Stimulated activated CD4-positive, alpha-beta T cell treated with anti-CD3 and anti-CD28 coated beads, Interleukin-1b, Interleukin-23, amount 100 ng/mL, for 24 hours (primary cell): ENCODE results near the gene OR10H1.
"Not testable (repeated sequence)": the region's sequence is repeated elsewhere in the genome, so short reads cannot be mapped to it uniquely, and the experiment has no call there.

Experiments used
- DNase-seq, 4 experiments: peaks; one replicate each; pipeline ENCODE4 v3.0.0-alpha.2; 2020; ENCODE audit warnings: low read depth in 4 of 4, low spot score in 1 of 4

The OR10H1 gene, protein sequence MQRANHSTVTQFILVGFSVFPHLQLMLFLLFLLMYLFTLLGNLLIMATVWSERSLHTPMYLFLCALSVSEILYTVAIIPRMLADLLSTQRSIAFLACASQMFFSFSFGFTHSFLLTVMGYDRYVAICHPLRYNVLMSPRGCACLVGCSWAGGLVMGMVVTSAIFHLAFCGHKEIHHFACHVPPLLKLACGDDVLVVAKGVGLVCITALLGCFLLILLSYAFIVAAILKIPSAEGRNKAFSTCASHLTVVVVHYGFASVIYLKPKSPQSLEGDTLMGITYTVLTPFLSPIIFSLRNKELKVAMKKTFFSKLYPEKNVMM

DNA sequence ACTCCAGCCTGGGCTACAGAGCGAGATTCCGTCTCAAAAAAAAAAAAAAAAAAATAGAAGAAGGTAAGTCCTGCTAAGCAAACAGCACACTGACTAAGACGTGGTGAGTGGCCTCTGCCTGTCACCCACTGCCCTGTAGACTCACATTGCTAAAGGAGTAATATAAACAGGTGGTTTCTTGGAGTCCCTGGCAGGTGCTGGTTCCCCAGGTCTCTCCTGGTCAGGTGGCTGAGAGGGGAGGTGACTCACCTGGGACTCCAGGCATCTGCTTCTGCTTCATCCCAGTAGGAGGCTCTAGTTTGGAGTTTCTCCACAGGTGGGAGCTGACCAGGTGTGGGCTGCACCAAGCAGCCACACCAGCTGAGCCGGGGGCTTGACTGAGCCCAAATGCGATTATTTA is at the start of gene OR10H1:
Gene OR10H1, minus strand, starts transcription at position 359 of the 400 bp plus-strand sequence. CDS start 7,627 bp downstream, outside the sequence.
- DNase-seq, result no peak

DNA sequence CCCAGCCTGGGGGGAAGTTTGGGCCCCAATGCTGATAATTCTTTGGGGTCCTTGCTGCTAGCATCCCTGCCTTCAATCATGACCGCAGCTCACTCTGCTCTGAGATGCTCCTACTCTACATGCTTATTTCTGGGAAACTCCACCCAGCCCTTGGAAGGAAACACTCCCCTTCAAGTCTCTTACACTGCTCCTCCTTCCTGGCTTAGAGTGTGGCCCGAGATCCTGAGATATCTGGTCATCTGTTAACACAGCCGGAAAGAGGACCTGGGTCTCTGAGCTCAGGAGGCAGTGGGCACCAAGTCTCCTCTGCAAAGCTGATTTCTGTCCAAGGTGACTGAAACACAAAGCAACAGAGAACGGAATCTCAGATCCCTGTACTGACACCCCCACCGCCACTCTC is 49.4 kb upstream of the OR10H1 start:
- no peak for DNase-seq

DNA sequence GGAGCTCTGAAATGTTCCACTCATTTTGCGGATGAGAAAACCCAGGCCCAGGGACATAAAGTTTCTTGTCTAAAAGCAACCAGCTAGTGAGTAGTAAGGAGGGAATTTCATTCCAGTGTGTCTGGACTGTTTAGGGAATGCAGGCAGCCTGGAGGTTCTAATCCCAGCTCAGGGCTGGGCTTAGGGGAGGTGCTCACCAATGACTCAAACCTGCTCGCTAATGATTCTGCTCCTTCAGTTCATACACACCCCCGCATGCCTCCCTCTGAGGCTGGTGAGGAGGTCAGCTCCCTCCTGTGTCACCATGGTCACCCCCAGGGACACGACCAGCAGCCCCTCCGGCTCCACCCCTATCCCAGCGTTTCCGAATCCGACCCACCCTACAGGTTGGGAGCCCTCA is 47.8 kb upstream of the OR10H1 start:
- no peak for DNase-seq

DNA sequence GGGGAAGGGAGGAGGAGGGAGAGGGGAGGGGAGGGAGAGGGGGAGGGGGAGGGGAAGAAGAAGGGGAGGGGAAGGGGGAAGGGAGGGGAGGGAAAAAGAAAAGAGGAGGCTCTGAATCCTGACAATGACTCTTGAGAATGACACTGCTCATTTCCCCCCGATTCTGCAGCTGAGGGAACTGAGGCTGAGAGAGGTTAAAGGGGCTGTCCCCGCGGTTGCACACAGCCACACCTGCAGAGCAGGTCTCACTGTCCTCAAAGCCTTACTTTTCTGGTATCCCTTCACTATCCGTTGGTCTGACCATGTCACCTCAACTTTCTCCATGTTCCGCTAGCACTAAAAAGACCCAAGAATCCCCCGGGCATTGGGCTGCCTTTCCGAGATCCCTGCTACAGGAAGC is 47.0 kb upstream of the OR10H1 start:
- DNase-seq, result no peak

DNA sequence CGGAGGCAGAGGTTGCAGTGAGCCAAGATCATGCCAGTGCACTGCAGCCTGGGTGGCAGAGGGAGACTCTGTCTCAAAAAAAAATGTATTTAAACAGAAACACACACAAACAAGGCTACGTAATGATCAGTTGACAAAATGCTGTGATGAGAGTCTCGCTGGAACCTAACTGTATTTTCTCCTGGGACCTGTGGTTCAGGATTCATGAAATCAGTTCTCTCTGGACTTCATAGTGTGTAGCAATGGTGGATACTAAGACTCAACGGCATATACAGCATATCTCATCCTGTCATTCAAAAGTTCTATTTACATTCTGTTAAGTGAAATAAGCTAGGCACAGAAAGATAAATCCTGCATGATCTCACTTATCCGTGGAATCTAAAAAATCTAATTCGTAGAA is 45.1 kb upstream of the OR10H1 start:
- DNase-seq, result no peak

DNA sequence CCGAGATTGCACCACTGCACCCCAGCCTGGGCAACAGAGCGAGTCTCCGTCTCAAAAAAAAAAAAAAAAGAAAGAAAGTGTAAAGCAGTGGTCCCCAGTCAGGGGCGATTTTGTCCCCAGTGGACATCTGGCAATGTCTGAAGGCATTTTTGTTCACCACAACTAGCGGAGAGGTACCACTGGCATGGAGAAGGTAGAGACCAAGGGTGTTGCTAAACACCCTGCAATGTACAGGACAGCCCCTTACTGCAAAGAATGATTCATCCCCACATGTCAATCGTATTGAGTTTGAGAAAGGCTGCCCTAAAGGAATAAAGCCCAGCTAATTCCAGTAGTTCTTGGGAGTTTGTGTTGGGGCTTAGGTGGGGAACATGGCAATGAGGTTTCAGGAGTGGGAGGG is 43.7 kb upstream of the OR10H1 start:
- DNase-seq, result no peak

DNA sequence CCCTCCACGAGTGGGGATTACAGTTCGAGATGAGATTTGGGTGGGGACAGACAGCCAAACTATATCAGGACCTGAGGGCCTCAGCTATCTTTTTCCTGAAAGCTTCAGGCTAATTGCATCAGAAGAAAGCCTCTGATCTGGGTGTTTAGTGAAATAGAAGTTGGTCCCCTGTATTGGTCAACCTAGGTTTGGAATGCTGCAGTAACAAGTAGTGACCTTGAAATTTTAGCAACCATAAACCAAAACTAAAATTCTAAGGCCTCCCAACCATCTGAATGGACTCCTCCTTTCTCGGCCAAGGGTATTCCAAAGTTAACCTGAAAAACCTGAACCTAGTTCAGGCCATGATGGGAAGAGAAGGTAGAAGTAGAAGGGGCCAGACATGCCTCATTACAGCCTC is 34.9 kb upstream of the OR10H1 start:
- no peak for DNase-seq

DNA sequence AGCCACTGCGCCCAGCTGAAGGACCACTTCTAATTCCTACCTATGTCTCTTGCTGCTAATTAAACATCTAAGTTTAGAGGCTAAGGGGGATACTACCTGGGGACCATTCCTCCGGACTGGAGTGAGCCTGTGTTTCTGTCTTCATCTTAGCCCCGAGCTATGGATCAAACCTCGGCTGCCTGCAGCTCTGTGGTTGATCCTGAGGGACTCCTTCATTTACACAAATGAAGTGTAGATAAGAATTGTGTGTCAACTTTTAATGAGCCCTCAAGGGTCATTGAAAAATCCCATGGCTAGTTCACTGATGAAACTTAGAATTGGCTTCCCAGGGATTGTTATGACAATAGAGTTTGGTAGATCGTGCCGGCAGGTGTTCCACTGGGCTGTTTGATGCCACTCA is 31.5 kb upstream of the OR10H1 start:
- DNase-seq, result no peak

DNA sequence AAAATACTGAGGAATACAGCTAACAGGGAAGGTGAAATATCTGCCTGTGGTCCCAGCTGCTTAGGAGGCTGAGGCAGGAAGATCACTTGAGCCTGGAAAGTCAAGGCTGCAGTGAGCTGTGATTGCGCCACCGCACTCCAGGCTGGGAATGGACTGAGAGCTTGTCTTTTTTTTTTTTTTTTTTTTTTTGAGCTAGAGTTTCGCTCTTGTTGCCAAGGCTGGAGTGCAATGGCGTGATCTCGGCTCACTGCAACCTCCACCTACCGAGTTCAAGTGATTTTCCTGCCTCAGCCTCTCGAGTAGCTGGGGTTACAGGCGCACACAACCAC is 28.4 kb upstream of the OR10H1 start:
- not testable (repeated sequence) for DNase-seq

DNA sequence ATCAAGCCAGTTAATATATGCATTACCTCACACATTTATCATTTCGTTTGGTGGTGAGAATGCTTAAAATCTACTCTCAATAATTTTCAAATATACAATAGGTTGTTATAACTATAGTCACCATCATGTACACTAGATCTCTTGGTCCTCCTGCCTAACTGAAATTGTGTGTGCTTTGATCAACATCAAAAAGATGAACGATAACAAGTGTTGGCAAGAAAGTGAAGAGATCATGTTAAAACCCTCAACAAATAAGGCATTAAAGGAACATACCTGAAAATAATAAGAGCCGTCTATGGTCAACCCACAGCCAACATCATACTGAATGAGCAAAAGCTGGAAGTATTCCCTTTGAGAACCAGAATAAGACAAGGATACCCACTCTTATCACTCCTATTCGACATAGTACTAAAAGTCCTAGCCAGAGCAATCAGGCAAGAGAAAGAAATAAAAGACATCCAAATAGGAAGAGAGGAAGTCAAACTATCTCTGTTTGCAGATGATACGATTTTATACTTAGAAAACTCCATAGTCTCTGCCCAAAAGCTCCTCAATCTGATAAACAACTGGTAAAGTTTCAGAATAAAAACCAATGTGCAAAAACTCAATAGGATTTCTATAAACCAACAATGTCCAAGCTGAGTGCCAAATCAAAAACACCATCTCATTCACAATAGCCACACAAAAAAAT is 27.9 kb upstream of the OR10H1 start:
- no peak for DNase-seq

DNA sequence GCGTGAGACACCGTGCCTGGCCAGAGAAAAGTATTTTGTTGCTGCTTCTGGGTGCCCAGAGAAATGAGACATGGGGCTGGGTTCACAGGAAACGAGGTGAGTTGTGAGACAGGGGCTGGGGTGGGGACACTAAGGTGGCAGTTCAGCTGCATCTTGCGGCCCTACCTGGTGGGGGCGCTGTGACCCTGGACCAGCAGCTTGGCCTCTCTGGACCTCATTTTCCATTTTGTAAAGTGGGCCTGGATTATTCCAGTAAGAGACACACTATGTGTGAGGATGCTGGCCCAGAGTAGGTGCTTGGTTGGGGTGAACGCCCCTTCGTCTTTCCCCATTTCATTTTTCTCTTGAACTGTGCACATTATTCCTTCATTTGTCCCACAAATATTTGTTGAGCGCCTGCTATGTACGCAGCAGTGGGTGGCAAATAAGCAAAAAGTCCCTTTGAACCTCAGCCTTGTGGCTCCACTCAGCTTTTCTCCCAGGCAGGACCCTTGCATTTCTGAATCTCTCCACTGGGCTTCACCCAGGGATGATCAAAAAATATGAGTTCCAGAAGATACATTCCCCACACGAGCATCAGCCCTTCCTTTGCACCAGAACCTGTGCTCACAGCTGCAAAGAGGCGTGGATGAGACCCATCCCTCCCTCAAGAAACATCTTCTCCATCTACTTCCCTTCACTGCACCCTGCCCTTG is 26.6 kb upstream of the OR10H1 start:
- no peak for DNase-seq

DNA sequence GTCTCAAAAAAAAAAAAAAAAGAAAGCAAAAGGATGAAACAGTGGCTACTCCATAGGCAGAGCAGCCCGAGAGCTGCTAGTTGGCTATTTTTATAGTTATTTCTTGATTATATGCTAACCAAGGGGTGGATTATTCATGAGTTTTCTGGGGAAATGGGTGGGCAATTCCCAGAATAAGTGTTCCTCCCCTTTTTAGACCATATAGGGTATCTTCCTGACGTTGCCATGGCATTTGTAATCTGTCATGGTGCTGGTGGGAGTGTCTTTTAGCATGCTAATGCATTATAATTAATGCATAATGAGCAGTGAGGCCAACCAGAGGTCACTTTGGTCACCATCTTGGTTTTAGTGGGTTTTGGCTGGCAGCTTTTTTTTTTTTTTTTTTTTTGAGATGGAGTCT is 25.4 kb upstream of the OR10H1 start:
- DNase-seq, result no peak

DNA sequence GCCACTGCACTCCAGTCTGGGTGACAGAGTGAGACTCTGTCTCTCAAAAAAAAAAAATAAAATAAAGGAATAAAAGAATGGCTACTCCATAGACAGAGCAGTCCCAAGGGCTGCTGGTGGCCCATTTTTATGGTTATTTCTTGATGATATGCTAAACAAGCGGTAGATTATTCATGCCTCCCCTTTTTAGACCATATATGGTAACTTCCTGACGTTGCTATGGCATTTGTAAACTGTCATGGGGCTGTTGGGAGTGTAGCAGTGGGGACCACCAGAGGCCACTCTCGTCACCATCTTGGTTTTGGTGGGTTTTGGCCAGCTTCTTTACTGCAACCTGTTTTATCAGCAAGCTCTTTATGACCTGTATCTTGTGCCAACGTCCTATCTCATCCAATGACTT is 24.4 kb upstream of the OR10H1 start:
- DNase-seq, result not testable (repeated sequence)

DNA sequence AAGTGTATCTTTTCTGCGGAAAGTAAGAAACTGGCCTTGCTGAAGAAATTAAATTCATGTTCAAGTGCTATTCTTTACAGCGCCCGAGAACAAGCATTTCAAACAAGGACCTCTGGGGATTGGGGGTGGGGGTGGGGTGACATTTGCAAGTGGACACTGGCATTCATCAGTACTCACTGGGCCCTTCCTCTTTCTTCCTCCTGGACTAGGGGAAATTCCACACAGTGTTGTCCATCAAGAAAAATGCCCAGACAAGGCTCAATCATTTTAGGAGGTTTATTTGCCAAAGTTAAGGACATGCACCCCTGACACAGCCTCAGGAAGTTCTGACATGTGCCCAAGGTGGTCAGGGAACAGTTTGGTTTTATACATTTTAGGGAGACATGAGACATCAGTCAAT is 22.9 kb upstream of the OR10H1 start:
- no peak for DNase-seq

DNA sequence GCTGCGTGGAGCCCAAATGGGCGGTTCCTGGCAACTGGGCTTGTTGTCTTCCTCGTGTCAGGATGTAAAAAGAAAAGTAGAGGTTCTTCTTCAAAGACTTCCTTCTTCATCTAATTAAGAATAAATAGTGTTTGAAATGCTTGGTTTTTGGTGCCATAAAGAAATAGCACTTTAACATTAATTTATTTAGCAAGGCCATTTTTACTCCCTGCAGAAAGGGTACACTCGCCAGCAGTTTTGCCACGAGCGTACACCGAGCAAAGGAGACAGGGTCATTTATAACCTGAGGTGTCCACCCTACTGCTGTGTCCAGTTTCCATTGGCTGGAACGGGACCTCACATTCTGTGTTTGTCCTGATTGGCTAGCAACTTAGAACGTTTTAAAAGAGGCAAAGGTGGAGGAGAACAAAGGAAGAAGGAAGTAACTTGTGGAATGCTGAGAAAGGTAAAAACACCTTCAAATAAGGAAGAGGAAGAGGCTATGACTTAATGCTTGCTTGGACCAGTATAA is 21.8 kb upstream of the OR10H1 start:
- DNase-seq, result peak in 1 of 4 experiments; percentile 7

DNA sequence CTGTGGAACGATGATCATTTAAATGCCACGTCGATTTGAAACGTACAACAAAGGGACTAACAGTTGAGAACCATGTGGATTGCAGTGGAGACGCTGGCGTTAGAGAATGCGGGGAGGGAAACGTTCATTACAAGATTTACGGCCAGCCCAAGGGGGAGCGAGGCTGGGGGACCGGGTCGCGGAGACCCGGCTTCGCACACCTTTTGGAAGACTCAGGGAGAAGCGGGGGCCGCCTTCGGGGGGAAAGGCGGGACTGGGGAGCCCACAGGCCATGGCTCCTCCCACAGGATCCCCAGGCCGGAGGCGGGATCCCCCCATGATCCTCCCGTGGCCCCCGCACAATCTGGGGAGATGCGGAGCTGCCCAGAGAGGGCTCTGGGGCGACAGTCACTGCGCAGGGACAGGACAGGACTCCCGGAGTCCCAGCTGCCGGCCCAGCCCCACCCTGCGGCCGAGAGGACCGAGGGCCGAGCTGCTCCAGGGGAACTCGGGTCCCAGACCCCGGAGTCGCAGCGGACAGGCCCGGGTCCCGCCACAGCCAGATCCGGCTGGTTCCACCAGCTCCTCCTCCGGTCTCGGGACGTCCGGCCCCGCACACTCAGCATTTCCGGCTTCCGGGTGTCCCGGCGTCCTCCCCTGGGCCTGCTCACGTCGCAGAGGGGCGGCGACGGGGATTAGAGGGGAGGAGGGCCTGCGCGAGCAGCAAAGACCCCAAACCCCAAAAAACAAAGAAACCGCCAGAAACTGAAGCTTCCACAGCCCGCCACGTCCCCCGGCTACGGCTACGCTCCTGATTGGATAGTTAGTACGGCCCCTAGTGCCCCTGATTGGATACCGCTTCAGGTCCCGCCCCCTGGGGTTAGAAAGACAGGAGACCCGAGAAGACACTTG is 21.1 kb upstream of the OR10H1 start:
- peak; percentile 83 to 94 (median 91) for DNase-seq

DNA sequence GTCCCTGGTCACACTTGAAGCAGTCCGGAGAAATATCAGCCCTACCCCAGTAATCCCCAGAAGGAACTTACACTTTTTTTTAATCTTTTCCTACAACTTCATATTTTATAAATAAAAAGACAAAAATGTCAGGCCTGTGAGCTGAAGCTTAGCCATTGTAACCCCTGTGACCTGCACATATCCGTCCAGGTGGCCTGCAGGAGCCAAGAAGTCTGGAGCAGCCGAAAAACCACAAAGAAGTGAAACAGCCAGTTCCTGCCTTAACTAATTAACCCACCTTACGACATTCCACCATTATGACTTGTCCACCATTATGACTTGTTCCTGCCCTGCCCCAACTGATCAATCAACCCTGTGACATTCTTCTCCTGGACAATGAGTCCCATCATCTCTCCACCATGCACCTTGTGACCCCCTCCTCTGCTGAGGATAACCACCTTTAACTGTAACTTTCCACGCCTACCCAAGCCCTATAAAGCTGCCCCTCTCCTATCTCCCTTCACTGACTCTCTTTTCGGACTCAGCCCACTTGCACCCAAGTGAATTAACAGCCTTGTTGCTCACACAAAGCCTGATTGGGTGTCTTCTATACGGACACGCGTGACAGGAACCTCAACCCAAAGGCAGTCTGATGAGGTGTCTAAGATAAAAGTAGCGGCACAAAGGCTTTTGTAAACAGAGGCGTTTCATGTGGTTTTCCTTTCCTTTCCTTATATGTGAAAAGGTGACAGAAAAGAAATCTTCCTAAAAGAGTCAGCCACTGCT is 20.3 kb upstream of the OR10H1 start:
- peak in 2 of 4 experiments; percentile 7 to 13 for DNase-seq

DNA sequence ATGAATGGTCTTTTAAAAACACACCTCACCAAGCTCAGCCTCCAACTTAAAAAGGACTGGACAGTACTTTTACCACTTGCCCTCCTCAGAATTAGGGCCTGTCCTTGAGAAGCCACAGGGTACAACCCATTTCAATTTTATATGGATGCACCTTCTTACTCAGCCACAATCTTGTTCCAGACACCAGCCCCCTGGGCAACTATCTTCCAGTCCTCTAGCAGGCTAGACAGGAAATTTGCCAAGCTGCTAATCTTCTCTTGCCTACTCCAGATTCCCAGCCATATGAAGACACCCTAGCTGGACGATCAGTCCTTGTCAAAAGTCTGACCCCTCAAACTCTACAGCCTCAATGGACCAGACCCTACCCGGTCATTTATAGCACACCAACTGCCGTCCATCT is 18.8 kb upstream of the OR10H1 start:
- not testable (repeated sequence) for DNase-seq

DNA sequence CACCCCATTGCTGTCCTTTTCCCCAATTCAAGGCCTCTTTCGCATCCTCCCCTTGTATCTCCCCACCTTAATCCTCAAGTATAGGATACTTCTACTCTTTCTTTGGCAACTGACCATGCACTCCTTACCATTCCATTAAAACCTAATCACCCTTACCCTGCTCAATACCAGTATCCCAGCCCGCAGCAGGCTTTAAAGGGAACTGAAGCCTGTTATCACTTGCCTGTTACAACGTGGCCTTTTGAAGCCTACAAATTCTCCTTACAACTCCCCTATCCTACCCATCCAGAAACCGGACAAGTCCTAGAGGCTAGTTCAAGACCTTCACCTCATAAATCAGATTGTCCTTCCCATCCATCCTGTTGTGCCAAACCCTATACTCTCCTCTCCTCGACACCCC is 16.2 kb upstream of the OR10H1 start:
- no peak for DNase-seq

DNA sequence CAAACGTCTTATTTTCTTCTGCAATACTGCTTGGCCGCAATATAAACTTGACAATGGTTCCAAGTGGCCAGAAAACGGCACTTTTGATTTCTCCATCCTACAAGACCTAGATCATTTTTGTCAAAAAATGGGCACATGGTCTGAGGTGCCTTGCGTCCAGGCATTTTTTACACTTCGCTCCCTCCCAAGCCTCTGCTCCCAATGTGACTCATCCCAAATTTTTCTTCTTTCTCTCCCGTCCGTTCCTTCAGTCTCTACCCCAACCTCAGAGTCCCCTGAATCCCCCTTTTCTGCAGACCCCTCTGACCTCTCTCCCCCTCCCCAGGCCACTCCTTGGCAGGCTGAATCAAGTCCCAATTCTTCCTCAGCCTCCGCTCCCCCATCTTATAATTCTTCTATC is 14.3 kb upstream of the OR10H1 start:
- no peak for DNase-seq
